ENCODE data around the gene CCDC182.

Gene CCDC182

DNA sequence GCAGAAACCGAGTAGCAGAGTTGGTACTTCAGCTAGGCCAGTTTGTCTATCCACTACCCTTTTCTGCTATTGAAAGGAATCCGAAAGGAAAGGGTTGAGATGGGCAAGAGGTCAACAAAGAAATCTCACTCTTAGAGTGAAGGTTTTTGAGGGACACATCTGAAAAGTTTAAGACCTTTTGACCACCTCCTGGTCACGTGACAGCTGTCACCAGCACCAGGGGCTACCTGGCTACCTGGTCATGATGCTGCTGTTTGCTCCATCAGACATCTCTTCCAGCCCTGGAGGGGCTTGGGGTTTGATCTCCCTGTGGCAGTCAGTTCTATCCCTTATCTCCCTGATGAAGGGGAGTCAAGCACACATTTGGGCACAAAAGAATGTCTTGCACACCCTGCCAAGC lies 7.6 kb downstream of the CCDC182 start:
- no peak overlapping the region for H3K27ac ChIP-seq
- TF ChIP-seq, protein P1, sequence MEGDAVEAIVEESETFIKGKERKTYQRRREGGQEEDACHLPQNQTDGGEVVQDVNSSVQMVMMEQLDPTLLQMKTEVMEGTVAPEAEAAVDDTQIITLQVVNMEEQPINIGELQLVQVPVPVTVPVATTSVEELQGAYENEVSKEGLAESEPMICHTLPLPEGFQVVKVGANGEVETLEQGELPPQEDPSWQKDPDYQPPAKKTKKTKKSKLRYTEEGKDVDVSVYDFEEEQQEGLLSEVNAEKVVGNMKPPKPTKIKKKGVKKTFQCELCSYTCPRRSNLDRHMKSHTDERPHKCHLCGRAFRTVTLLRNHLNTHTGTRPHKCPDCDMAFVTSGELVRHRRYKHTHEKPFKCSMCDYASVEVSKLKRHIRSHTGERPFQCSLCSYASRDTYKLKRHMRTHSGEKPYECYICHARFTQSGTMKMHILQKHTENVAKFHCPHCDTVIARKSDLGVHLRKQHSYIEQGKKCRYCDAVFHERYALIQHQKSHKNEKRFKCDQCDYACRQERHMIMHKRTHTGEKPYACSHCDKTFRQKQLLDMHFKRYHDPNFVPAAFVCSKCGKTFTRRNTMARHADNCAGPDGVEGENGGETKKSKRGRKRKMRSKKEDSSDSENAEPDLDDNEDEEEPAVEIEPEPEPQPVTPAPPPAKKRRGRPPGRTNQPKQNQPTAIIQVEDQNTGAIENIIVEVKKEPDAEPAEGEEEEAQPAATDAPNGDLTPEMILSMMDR (conservative IDR thresholded peaks at IDR 0.05), result no peak

DNA sequence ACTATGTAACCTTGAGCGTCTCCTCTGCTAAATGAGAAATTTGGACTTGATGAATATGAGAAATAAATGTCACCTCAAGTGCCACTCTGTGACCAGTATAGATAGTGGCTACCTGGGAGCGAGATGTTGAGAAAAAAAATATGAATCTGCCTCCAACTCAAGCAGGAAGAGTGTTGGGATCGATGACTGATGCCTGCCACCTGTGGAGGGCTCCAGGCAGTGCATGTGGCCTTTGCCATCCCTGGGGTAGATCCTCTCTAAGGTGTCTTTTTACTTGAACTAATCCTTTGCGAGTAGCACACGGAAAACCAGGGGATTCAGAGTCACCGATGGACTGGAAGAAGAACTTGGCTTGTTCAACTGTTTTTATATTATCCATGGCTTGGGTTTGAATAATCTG lies 9.4 kb downstream of the CCDC182 start:
- H3K27ac ChIP-seq, result no peak overlapping the region
- TF ChIP-seq, protein P1 (conservative IDR thresholded peaks at IDR 0.05), result no peak; the same call in 1 of the 2 replicates

DNA sequence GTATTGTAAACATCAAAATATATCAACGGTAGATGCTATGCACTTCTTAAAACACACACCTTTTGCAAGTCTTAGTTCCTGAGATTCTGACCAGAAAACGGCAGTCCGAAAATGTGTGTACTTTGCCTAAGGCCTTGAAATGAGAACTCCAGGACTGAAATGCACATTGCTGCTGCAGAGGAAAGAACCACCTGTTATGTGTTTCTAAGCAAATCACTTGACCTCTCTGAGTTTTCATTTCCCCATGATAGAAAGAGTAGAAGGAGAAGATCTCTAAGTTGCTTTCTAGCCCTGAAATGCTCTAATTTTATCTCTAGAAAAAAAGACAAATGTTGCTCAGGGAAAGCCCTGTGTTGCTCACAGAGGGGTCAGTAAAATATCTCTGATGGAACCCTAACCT lies 9.9 kb downstream of the CCDC182 start:
- TF ChIP-seq, protein P1 (conservative IDR thresholded peaks at IDR 0.05), result no peak
- no peak overlapping the region for H3K27ac ChIP-seq

DNA sequence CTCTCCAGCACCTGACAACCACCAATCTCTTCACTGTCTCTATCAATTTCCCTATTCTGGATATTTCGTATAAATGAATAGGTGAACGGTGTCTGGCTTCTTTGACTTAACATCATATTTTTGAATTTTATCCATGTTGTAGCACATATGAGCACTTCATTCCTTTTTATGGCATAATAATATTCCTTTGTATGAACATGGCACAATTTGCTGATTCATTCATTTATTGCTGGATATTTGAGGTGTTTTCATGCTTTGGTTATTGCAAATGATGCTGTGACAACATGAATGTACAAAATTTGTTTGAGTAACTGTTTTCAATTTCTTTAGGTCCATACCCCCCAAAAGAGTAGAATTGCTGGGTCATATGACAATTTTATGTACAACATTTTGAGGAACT lies 12.0 kb downstream of the CCDC182 start:
- no peak overlapping the region for H3K27ac ChIP-seq
- TF ChIP-seq, protein P1 (conservative IDR thresholded peaks at IDR 0.05), result no peak

DNA sequence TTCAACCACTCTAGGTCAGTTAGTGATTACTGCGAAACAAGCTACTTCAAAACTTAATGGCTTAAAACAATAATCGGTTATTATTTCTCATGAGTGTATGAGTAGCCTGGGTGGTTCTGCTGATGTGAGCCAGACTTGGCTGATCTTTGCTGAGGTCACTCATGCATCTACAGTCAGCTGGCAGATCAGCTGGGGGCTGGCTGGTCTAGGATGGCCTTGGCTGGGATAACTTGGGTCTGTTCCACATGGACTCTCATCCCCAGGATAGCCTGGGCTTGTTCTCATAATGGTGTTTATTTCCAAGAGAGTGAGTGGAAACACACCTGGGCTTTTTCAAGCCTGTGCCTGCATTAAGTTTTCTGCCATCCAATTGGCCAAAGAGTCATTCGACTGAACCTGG lies 13.0 kb downstream of the CCDC182 start:
- H3K27ac ChIP-seq, result no peak overlapping the region
- TF ChIP-seq, protein P1 (conservative IDR thresholded peaks at IDR 0.05), result no peak

DNA sequence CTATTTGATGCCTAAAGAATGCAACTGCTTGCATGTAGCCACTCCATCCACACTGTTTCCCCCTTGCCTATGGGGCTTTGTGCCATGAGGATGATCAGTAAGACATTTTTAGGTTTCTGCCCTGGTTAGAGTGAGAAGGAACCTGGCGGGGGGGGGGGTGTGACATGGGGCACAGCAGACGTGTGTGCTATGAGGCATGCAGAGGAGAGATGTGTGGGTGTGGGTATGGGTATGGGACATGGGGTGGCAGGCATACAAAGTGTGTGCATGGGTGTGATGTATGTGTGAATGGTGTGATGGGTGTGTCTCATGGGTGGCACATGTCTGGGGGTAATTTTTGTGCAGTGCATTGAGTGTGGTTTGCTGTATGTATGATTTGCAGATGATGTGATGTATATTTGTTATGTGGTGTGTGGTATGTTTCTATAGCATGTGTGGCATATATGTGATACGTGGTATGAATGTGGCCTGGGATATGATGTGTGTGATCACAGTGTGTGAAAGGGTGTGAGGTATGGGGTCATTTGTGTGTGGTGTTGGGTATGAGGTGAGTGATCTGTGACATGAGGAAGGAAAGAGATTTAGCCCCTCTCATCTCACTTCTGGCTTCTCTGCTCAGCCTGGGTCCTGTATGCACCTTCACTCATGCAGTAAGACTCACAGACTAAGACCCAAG lies 14.9 kb downstream of the CCDC182 start:
- no peak overlapping the region for H3K27ac ChIP-seq
- TF ChIP-seq, protein P1 (conservative IDR thresholded peaks at IDR 0.05), result no peak

DNA sequence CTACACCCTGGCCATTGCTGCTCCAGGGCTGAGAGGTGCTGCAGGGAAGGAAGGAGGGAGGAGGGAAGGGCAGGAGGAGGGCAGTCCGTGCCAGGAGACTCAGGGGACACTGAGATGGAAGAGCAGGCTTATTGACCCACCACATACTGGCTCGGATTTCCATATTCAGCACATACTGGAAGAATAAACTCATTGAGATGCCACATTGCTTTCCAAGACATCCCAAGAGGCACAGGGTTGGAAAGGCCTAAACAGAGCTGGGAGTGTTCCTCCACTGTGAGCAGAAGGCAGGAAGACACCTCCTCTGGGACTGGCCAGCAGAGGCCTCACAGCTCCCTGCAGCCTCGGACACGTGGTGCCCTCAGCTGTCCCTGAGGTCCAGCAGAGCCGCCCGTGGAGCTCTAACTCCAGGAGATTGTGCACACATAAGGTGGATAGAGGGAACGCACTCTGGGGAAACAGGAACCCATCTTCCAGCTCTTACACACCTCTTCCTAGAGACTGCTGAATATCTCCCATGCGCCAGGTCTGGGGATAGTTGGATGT lies 17.4 kb downstream of the CCDC182 start:
- TF ChIP-seq, protein P1 (conservative IDR thresholded peaks at IDR 0.05), result no peak
- no peak overlapping the region for H3K27ac ChIP-seq

All from VCaP (cell line).